GM19324 (cell line): ENCODE measurements around the gene DYNC1H1.
"Not testable (repeated sequence)": the region's sequence is repeated elsewhere in the genome, so short reads cannot be mapped to it uniquely, and the experiment has no call there.

Experiments used
- ATAC-seq: cut with Tn5 transposase; IDR thresholded peaks from one replicate; pipeline ENCODE4 v1.9.1; 2021; ENCODE audit warnings: mild to moderate bottlenecking, moderate library complexity; ENCODE audit not compliant: unreplicated experiment, low FRiP score

Gene DYNC1H1

DNA sequence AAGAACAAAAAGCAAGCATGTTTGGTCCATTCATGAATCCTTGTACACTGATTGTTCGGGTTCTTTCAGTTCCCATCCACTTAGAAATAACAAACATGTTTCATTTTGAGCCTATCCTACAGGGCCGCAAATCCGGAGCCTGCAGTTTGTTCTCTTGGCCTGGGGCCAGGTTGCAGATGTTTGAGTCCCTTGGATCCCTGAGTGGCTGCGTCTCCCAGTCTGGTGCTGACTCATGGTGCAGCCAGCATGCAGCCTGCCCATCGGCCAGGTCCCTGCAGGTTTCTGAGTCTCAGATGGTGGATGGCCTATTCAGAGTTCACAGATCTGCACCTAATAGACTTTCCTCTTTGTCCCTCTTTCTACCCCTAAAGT, 1.9 kb upstream of the DYNC1H1 start:
- no peak for ATAC-seq

DNA sequence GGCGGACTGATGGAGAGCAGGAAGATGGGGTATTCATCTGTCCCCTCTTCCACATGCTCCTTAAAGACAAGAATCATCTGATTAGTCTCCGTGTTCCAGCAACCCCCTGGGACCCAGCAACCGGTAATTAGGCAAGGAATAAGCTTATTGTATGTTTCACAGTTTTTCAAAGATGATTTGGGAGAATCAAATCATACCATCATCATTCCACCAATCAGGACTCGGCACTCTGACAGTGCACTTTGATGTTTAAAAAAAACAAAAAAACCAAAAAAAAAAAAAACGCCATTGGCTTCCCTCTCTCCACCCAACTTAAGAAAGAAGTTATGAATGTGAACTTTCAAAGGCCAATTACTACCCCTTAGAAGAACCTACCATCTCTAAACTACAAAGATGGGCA, 1.3 kb upstream of the DYNC1H1 start:
- no peak for ATAC-seq

DNA sequence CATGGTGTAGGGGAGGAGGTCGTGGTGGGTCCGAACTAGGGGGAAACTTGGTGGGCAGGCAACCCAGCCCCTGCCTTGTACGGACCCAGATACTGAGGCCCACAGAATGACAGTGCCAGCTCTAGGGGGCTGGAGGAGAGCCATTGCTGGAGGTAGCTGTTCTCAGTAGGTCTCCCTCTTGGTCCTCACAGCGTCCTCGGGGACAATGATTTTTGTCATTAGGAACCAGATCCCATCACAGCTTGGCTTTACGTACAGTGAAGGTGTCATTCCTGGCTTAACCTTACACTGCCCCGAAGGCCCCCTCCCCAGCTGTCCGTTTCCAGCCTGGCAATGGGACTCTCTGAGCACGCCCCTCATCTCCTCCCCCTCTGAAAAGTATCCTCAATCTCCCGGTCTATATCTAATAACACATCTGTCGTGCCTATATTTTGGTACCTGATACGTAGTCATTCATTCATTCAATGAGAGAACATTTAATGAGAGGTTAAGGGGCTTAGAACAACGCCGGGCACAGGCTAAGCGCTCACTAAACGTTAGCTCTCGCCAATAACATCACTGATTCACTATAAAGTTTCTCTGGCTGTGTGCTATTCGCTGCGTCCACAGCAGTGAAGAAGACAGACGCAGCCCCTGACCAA, 597 bp upstream of the DYNC1H1 start:
- no peak for ATAC-seq

DNA sequence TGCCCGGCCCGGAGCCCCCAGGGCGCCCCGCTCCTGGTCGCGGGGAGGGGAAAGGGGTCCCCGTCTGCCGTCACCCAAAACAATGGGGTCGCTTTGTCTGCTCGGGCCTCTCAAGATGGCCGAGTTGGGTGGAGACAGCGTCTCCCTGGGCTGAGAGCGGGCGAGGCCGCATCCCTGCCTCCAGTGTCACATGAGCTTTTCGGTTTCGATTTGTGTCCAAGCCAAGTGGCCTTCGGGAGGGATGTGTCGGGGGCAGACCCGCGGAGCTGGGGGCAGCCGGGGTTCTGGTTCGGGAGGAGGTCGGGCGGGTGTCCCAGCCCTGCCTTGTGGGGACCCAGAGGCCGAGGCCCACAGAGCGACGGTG, 790 bp downstream of the DYNC1H1 start:
- peak; percentile 38 for ATAC-seq

DNA sequence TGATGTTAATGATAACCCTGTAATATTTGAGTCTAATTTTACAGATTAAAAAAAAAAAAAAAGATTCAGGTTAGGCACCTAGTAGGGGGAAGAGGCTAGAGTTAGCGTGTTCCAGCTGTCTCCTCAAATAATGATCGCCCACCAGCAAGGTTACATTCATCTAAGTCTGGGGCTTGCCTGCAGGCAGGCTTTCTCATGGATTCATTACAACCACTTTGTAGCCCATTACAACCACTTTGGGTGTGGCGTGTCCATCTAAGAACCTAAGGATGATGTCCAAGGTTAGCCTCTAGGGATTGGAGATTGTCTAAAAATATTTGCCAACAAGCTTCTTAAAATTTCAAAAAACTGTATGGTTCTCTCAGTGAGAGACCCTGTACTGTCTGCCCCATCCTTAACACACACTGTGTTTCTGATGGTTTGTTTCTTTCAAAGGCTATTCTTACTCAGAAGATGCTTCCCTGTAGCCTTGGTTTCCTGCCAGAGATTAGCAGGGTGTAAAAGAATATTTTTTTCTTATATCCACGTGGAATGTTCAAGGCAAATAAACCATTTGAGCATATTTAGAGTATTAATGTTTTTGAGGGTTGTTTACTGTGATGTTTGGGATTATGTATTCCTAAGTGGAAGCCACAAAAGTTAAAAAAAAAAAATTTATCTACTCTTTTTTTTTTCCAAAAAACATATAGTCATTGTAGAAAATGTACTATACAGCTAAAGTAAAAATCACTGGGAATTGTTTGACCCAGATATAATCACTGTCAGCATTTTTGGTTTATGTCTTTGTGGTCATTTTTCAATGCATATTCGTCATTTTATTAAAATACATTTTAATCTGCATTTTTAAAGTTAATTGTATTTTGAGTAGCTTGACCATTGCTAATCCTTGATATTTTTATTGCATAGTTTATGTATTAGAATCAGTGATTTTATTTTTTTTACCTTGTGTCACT, 1.7 kb downstream of the DYNC1H1 start:
- ATAC-seq = no peak

DNA sequence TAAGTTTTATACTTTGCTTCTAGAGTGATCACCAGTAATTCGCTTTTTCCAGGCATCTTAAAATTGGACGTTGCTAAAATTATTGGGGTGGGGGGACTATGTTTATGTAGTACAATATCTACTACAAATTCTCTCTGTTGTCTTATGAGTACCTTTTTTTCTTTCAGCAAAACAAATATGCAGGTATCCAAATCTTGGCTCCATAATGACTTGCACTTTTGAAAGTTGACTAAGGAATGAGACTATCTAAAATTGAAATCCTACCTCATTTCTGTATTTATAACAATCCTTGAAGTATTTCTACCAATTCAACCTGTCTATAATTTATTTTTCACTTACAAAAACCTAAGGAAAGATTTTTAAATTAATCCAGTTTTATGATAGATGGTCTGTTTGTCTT, 2.4 kb downstream of the DYNC1H1 start:
- no peak for ATAC-seq

DNA sequence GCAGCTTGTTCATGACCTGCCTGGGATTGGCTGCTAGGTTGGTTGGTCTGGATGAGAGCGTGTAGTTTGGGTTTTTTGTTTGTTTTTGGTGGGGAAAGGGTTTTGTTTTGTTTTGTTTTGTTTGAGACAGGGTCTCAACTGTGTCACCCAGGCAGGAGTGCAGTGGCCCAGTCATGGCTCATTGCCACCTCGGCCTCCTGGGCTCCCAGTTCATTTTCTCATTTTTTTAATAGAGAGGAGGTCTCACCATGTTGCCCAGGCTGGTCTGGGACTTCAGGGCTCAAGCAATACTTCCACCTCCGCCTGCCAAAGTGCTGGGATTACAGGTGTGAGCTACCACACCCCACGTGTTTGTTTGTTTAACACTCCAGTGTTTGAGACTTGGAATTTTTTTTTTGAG, 3.8 kb downstream of the DYNC1H1 start:
- no peak for ATAC-seq

DNA sequence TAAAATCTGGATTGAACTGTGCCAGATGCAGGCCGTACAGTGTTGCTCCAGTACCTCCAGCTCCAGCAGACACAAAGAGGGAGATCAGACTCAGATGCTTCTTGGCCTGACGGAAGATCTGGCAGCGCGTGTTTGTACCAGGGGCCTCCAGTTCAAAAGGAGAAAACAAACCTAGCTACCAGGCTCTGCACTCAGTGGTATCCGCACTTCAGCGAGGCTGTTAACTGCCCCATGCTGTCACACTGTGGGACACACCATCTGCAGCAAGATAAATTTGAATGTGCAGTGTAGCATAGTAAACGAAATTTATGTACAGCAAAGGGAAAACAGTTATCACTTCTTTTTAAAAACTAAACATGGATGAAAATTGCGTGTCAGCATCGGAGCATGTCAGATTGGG, 5.1 kb downstream of the DYNC1H1 start:
- ATAC-seq = no peak

DNA sequence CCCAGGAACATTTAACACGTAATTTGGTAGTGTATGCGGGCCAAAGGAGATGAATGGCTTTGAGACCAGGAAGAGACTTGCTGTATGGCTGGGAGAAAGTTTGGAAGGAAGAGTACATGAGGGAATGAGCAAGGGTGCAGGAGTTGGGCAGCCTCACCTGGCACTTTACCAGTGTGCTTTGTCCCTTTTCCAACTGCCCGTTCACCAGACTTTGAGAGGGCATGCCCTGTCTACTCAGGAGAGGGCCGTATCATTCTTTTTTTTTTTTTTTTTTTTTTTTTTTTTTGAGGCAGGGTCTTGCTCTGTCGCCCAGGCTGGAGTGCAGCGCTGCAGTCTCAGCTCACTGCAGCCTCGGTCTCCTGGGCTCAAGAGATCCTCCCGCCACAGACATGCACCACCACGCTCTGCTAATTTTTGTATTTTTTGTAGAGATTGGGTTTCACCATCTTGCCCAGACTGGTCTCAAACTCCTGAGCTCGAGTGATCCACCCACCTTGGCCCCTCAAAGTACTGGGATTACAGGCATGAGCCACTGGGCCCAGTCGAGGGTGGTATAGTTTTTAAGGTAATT, 6.5 kb downstream of the DYNC1H1 start:
- ATAC-seq = no peak

DNA sequence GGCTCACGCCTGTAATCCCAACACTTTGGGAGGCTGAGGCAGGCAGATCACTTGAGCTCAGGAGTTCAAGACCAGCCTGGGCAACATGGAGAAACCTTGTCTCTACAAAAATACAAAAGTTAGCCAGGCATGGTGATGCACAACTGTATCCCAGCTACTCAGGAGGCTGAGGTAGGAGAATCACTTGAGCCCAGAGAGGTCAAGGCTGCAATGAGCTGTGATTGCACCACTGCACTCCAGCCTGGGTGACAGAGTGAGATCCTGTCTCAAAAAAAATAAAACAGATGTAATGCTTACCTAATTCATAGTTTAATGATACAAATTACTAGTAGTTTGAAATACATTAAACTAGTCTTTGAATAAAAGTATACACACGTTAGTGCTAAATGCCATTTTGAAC, 7.1 kb downstream of the DYNC1H1 start:
- not testable (repeated sequence) for ATAC-seq

DNA sequence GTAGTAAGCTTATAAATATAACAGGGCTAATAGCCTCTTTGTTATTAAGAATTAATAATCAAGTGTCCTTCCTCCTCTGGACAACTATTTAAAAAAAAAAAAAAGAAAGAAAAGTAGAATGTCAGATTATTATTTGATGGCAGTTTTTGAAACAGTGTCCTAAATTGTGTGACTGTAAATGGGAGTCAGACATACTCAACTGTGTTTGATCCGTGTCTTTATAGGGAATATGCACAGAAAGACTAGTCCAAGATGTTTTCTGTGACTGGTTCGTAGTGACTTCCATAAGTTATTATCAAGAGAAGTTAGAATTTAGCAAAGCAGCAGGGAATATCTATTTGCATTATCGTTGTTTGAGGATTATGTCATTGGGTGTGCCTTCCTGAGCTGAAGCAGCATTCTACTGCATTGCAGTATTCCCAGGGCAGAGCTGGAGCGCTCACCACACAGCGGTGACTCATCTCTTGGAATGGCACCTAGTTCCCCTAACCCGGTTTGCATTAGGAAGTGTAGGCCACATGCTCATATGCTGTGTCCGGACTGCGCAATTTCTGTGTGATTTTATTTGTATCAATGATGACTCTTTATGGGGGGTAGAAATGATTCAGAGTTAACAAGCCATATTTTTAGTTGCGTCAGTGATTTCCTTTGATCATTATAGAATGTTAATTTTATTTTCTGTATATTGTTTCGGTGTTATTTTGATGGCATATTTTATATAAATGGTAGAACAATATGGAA, 7.9 kb downstream of the DYNC1H1 start:
- ATAC-seq = no peak

DNA sequence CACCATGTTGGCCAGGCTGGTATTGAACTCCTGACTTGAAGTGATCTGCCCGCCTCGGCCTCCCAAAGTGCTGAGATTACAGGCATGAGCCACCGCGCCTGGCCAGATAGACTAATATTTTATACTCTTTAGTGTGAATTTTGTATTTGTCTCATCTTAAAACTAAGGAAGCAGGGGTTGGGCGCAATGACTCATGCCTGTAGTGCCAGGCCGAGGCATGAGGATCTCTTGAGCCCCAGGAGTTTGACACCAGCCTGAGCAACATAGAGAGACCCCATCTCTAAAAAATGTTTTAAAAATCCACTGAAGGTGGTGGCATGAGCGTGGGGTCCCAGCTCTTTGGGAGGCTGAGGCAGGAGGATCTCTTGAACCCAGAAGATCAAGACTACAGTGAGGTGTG, 9.0 kb downstream of the DYNC1H1 start:
- ATAC-seq = no peak

DNA sequence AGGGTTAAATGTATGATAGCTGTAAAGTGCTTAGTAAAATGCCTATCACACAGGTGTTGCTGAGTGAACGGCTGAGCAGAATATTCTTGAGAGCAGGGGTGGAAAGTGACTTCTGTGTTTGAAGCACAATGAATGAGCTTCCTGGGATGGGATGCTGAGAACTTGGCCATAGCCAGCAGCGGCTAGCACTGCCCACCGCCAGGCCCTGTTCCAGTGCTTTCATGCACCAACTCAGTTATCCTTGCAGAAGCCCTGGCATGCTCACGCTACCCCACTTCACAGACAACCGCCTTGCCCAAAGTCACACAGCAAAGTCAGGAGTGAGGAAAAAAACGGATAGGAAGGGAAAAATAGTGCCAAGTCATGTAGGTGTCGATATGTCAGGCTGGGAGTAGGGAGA, 10.9 kb downstream of the DYNC1H1 start:
- ATAC-seq = no peak

DNA sequence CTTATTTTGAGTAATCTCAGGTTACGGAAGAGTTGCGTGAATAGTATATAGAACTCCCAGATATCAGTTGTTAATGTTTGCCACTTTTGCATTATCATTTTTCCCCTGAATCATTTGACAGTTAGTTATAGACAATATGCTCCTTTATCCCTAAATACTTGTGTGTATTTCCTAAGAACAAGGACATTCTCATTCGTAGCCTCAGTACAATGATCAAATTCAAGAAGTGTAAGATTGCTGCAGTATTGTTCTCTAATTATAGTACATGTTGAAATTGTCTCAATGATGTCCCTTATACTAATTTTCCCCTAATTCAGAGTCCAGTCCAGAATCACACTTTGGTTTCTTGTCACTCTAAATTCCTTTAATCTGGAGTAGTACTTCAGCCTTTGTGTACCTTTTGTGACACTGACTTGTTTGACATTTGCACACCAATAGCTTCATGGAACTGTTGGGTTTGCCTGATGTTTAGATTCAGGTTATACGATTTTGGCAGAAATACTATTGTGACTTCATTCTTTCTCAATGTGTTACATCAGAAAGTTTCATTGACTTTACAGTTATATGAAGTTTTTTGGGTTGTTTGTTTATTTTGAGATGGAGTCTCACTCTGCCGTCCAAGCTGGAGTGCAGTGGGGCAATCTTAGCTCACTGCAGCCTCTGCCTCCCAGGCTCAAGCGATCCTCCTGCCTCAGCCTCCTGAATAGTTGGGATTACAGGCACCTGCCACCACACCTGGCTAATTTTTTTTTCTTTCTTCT, 13.1 kb downstream of the DYNC1H1 start:
- ATAC-seq = no peak

DNA sequence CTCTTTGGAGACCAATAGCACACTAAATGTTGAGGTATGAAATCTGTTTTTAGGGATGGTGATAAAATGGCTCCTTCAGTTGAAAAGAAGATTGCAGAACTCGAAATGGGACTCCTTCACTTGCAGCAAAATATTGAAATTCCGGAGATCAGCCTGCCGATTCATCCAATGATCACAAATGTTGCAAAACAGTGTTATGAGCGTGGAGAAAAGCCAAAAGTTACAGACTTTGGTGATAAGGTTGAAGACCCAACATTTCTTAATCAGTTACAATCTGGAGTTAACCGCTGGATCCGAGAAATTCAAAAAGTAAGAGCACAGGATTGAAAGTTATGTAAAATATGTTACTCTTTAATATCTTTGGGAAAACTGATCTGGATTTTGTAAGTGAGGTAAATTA, 15.3 kb downstream of the DYNC1H1 start:
- ATAC-seq = no peak

DNA sequence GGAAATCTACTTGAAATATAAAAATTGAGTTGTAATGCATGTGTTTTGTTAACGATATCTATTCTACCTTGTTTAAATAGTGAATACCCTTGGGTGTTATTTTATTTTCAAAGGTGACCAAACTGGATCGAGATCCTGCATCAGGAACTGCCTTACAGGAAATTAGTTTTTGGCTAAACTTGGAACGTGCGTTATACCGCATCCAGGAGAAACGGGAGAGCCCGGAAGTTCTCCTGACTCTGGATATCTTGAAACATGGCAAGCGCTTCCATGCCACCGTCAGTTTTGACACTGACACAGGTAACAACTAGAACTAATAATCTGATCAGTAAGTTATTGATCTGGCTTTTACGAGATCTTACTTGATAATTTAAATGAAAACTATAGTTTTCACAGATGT, 15.9 kb downstream of the DYNC1H1 start:
- ATAC-seq = no peak

DNA sequence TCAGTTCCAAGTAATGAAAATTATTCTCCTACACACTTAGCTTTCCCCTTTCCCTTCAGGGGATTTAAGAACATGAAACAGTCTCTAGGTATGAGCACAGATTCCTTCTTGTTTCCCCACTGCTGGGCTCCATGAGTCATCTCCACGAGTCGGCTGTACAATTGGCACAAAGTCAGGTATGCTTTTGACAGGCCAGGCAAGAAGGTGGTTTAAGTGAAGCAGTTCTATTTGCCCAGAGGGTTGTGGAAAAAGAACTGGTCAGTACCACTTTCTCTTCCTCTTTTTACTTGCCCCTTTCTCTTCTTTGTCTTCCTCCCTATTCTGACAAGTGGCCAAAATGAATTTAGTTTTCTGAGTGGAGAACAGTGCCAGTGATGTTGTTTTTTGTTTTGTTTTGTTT, 16.3 kb downstream of the DYNC1H1 start:
- ATAC-seq = peak; percentile 92

DNA sequence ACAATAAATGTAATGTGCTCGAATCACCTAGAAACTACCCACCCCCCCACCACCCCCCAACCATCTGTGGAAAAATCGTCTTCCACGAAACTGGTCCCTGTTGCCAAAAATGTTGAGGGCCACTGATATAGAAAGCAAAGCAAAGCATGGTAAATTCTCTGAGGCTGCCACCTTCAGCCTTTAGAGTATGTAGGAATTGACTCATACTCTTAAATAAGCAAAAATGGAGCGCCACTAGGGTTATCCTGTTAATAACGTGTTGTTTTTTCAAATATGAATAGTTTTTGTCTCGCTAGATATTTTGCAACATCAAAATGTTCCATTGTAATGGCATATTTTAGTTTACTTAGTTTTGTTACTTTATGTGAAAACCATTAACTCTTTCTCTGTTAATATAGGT, 18.2 kb downstream of the DYNC1H1 start:
- ATAC-seq = no peak

DNA sequence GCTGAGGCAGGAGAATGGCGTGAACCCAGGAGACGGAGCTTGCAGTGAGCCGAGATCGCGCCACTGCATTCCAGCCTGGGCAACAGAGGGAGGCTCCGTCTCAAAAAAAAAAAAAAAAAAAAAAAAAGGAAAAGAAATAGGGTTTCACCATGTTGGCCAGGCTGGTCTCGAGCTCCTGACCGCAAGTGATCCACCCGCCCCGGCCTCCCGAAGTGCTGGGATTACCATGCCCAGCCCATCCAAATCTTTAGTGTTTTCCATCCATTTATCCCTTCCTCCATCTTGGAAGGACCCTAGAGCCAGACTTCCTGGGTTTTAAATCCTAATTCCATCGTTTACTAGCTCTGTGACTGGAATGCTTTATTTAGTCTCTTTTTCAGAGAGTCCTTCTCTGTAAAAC, 20.5 kb downstream of the DYNC1H1 start:
- not testable (repeated sequence) for ATAC-seq

DNA sequence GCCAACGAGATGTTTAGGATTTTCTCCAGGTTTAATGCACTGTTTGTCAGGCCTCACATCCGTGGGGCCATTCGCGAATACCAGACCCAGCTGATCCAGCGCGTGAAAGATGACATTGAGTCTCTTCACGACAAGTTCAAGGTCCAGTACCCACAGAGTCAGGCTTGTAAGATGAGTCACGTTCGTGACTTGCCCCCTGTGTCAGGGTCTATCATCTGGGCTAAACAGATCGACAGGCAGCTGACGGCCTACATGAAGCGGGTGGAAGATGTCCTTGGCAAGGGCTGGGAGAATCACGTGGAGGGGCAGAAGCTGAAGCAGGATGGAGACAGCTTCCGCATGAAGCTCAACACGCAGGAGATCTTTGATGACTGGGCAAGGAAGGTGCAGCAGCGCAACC, 21.6 kb downstream of the DYNC1H1 start:
- ATAC-seq = no peak
